HL-60 (cell line): ENCODE results near the gene TMEM163.

Experiments used
- CTCF ChIP-seq: IDR thresholded peaks from one replicate; pipeline ENCODE4 v1.5.1; 2011; ENCODE audit warnings: low read length, control low read depth, inconsistent platforms; ENCODE audit not compliant: insufficient read depth
- POLR2AphosphoS5 ChIP-seq: IDR thresholded peaks from 2 replicates; pipeline ENCODE4 v1.6.1; 2012; ENCODE audit warnings: low read depth
- REST ChIP-seq: IDR thresholded peaks from 2 replicates; pipeline ENCODE4 v1.6.1; 2012; ENCODE audit warnings: low read depth; ENCODE audit not compliant: insufficient replicate concordance

- TF ChIP-seq CTCF = no peak
- TF ChIP-seq REST = no peak
- TF ChIP-seq POLR2AphosphoS5 = no peak
These were observed 228.2 kb downstream of the TMEM163 start for GRCh38 chr2:134490559-134490958.
